Stimulated activated CD8-positive, alpha-beta memory T cell treated with anti-CD3 and anti-CD28 coated beads, Interleukin-12 subunit alpha, Interleukin-12 subunit beta, amount 100 ng/mL, for 24 hours (primary cell): ENCODE data around the gene CDHR1.
"Not testable (repeated sequence)": the region's sequence is repeated elsewhere in the genome, so short reads cannot be mapped to it uniquely, and the experiment has no call there.

ENCODE experiments used
- DNase-seq: peaks from one replicate; pipeline ENCODE4 v3.0.0-alpha.2; 2020; ENCODE audit errors: extremely low read depth

Gene CDHR1

GRCh38 chr10:84175436-84175835 lies 18.9 kb upstream of the CDHR1 start:
- no peak for DNase-seq

GRCh38 chr10:84176351-84176750 lies 18.0 kb upstream of the CDHR1 start:
- no peak for DNase-seq

- no peak for DNase-seq
Measured at GRCh38 chr10:84176836-84177474, 17.4 kb upstream of the CDHR1 start.

- no peak for DNase-seq
Measured at GRCh38 chr10:84177541-84178141, 16.7 kb upstream of the CDHR1 start.

GRCh38 chr10:84178160-84178609 lies 16.2 kb upstream of the CDHR1 start:
- no peak for DNase-seq

GRCh38 chr10:84179059-84179710 lies 15.2 kb upstream of the CDHR1 start:
- no peak for DNase-seq

- not testable (repeated sequence) for DNase-seq
Measured at GRCh38 chr10:84180386-84180785, 14.0 kb upstream of the CDHR1 start.

- no peak for DNase-seq
Measured at GRCh38 chr10:84181631-84182030, 12.7 kb upstream of the CDHR1 start.

- no peak for DNase-seq
Measured at GRCh38 chr10:84184517-84184916, 9.8 kb upstream of the CDHR1 start.

GRCh38 chr10:84185526-84186175 lies 8.7 kb upstream of the CDHR1 start:
- no peak for DNase-seq

GRCh38 chr10:84188815-84189214 lies 5.5 kb upstream of the CDHR1 start:
- DNase-seq = no peak

GRCh38 chr10:84190621-84191020 lies 3.7 kb upstream of the CDHR1 start:
- no peak for DNase-seq

GRCh38 chr10:84191106-84191505 lies 3.2 kb upstream of the CDHR1 start:
- DNase-seq = no peak

GRCh38 chr10:84193327-84193726 lies 1.0 kb upstream of the CDHR1 start:
- DNase-seq = no peak

GRCh38 chr10:84193846-84194423 lies 402 bp upstream of the CDHR1 start:
- DNase-seq = no peak

- DNase-seq = no peak
Measured at GRCh38 chr10:84195044-84195830, 900 bp downstream of the CDHR1 start.

GRCh38 chr10:84196083-84196482 lies 1.7 kb downstream of the CDHR1 start:
- DNase-seq = no peak

GRCh38 chr10:84196941-84197340 lies 2.6 kb downstream of the CDHR1 start:
- no peak for DNase-seq

- no peak for DNase-seq
Measured at GRCh38 chr10:84197643-84198042, 3.3 kb downstream of the CDHR1 start.

GRCh38 chr10:84198206-84198915 lies 4.0 kb downstream of the CDHR1 start:
- no peak for DNase-seq
